GM12874 (cell line): Measurements from ENCODE around the gene AP1S1.

Experiments
- TF ChIP-seq, protein P1 (sequence below): IDR thresholded peaks from 2 replicates; pipeline ENCODE4 v1.5.1; 2011; ENCODE audit warnings: low read depth, mild to moderate bottlenecking, control low read depth, low read length, moderate library complexity; ENCODE audit not compliant: insufficient read depth

The AP1S1 gene

DNA sequence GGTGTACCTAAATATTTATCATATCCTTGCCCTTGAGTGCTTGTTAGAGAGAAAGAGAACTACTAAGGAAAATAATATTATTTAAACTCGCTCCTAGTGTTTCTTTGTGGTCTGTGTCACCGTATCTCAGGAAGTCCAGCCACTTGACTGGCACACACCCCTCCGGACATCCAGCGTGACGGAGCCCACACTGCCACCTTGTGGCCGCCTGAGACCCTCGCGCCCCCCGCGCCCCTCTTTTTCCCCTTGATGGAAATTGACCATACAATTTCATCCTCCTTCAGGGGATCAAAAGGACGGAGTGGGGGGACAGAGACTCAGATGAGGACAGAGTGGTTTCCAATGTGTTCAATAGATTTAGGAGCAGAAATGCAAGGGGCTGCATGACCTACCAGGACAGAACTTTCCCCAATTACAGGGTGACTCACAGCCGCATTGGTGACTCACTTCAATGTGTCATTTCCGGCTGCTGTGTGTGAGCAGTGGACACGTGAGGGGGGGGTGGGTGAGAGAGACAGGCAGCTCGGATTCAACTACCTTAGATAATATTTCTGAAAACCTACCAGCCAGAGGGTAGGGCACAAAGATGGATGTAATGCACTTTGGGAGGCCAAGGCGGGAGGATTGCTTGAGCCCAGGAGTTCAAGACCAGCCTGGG lies 15.9 kb upstream of the AP1S1 start:
- TF ChIP-seq, protein P1, sequence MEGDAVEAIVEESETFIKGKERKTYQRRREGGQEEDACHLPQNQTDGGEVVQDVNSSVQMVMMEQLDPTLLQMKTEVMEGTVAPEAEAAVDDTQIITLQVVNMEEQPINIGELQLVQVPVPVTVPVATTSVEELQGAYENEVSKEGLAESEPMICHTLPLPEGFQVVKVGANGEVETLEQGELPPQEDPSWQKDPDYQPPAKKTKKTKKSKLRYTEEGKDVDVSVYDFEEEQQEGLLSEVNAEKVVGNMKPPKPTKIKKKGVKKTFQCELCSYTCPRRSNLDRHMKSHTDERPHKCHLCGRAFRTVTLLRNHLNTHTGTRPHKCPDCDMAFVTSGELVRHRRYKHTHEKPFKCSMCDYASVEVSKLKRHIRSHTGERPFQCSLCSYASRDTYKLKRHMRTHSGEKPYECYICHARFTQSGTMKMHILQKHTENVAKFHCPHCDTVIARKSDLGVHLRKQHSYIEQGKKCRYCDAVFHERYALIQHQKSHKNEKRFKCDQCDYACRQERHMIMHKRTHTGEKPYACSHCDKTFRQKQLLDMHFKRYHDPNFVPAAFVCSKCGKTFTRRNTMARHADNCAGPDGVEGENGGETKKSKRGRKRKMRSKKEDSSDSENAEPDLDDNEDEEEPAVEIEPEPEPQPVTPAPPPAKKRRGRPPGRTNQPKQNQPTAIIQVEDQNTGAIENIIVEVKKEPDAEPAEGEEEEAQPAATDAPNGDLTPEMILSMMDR = peak; percentile 83

DNA sequence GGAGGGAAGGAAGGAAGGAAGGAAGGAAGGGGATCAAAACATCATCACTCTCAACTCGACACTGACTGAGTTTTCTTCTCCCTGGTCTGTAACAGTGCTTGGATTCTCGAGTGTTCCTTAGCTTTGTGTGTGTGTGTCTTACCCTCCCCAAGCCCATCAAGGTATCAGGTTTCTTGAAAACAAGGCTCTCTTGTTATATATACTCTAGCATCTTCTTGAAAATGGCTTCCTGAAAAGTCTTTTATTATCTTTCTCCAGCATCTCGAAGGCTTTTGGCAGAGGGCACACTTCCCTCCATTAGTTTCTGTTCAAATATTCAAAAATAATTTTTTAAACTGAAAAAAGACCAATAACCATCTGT lies 14.0 kb upstream of the AP1S1 start:
- TF ChIP-seq, protein P1 = no peak

DNA sequence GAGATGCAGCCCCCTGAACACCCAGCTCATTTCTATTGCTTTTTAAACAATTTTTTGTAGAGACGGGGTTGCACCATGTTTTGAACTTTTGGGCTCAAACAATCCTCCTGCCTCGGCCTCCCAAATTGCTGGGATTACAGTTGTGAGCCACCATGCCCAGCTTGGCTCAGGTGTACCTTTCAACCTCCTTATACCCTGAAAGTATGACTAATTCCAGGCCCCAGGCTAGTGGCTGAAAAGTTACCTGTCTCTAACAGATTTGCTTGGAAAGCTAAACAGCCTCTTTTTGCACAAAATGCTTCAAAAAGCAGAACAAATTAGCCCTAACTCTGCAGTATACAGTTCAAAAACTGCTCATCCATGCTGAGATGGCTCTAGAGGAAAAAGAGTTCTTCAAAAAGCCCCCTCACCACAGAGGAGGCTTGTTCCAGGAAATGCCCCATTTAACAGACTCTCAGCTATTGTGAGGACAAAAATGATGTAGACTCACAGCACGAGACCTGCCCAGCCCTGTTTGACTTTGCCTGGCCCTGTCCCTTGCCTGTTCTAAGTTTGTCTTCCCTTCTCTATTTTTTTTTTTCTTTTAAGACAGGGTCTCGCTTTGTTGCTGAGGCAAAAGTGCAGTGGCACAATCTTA lies 13.4 kb upstream of the AP1S1 start:
- TF ChIP-seq, protein P1 = no peak

DNA sequence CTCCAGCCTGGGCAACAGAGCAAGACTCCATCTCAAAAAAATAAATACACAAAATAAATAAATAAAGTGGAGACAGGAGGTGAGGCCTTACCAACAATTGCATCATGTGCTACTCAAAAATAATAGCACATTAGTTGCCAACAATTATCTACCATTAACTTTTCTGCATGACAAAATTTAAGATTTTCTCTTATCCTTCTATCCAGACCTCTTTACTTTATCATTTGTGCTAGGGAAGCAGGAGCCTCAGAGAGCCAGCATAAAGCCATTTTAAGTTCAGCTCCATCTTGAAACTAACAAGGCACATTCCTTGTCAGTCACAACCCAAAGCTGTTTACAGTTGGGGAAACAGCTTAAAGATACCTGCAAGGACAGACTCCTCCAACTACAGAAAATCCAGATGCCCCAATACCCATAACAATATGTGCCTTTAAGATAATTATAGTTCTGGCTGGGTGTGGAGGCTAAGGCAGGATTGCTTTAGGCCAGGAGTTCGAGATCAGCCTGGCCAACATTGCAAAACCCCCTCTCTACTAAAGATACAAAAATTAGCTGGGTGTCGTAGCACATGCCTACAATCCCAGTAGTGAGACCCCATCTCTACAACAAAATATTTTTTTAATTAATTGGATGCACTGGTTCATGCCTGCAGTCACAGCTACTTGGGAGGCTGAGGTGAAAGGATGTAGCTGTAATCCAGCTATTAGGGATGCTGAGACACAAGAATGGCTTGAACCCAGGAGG lies 2.2 kb upstream of the AP1S1 start:
- TF ChIP-seq, protein P1 = no peak

DNA sequence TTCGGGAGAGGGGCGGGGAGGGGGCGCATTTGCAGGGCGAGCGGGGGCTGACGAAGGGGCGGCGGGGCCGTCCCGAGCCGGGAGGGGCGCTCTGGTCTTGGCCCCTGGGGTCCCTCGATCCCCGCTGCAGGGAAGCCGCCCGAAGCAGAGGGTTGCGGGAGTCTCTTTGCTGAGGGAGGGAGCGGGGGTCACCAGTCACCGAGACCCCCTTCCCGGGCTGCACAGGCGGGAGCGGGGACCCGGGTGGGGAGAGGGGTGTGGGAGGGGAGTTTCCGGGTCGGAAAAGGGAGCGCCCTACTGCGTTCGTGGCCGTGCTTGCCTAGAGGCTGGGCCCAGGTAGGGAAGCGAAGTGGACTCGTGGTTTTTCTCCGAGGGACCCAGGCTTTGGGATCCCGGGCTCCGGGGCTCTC lies 422 bp downstream of the AP1S1 start:
- TF ChIP-seq, protein P1 = no peak

DNA sequence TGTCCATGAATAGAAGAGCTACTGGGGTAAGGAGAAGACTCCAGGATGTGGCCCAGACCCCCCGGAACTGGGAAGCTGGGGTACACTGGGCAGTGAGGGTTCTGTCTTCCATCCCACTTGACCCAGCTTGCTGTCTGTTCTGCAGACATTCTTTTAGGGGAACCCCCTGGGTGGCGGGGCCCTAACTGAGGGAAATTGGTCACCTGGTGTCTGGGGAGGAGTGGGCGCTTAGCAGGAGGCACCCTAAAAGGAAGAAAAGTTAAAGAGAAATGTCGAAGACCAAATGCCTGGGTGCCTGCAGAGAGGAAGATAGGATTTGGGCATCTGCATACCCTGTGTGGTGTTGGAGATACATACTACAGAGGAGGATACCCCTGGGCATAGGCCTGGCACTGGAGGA lies 1.0 kb downstream of the AP1S1 start:
- TF ChIP-seq, protein P1 = no peak

DNA sequence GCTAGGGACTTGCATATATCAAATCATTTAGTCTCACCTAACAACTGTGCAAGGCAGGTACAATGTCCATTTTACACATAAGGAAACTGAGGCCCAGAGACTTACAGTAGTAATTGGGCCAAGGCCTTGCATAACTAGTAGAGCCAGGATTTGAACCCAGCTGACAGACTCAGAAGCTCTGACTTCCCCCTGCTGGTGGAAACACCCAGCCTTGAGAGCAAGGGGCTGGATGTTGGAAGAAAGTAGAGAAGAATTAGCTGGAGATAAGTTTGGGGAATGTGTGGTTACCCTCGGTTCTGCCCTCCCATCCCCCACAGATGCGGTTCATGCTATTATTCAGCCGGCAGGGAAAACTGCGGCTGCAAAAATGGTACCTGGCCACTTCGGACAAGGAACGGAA lies 2.0 kb downstream of the AP1S1 start:
- TF ChIP-seq, protein P1 = no peak
